K562 (cell line): ENCODE data around the gene F2RL2. TPM values are rescaled to one million over a fixed set of nuclear protein-coding genes. Genes with fewer than 3 reads are reported as not detected.

Experiments
- ATAC-seq: fragments of 200-7000 bp; cut with Tn5 transposase; 3 replicates; pipeline ENCODE4 v1.9.1; 2020; ENCODE audit warnings: moderate library complexity
- BruUV-seq: library from RNA; stranded (reverse); fragments of 400-500 nt; replicated peaks from 2 replicates; lab custom pipeline; 2021; lab: Mats Ljungman, UMichigan
- CTCF ChIA-PET: fragments of 300-600 bp; formaldehyde crosslinking; extraction: SDS; loops from one replicate; lab custom pipeline; 2021; ENCODE audit warnings: low intra/inter-chr PET ratio; lab: Yijun Ruan, JAX
- POLR2A ChIA-PET: fragments of 300-600, 350-650 bp; sonication (Branson Sonifier 250); formaldehyde crosslinking; extraction: SDS; loops from one replicate; lab custom pipeline; 2021; ENCODE audit warnings: antibody characterized with exemption, inconsistent platforms; lab: Yijun Ruan, JAX
- DNase-seq, 4 experiments: peaks; one replicate each; pipeline versions ENCODE4 v3.0.0 to v3.0.0-alpha.2; 2011 to 2018; ENCODE audit warnings: low spot score in 3 of 4, mixed read lengths in 3 of 4; ENCODE audit errors: extremely low read depth in 1 of 4
- FAIRE-seq: peaks from 2 replicates; lab custom pipeline; 2011; peaks lifted over from hg19 to GRCh38; lab: Jason Lieb, UNC
- H2AFZ ChIP-seq: 2 replicates; pipeline ENCODE4 v1.6.0; 2011; ENCODE audit warnings: low read depth, low read length, control low read depth, inconsistent platforms
- H3K27ac ChIP-seq: fragments of 200-600 bp; 3 replicates; pipeline ENCODE4 v1.8.0; 2011; ENCODE audit warnings: low read depth, mild to moderate bottlenecking, control low read depth, inconsistent platforms, low read length, moderate library complexity, mixed read lengths; ENCODE audit errors: extremely low read depth
- H3K27me3 ChIP-seq, 2 experiments: fragments of 300-600 bp in 1 of 2; 2 replicates in 1 of 2; 3 replicates in 1 of 2; pipeline versions ENCODE4 v1.6.0 to v1.8.0; 2011; ENCODE audit warnings: inconsistent platforms in 2 of 2, low read length in 2 of 2, mild to moderate bottlenecking in 1 of 2, mixed read lengths in 1 of 2, moderate library complexity in 1 of 2; ENCODE audit not compliant: control insufficient read depth in 2 of 2, insufficient read depth in 2 of 2
- H3K36me3 ChIP-seq: fragments of 300-600 bp; 3 replicates; pipeline ENCODE4 v1.8.0; 2011; ENCODE audit warnings: mild to moderate bottlenecking, low read length, inconsistent platforms; ENCODE audit not compliant: control insufficient read depth, insufficient read depth
- H3K4me1 ChIP-seq, 2 experiments: fragments of 200-600 bp in 1 of 2; replicated peaks in 1 of 2; 2 replicates in 1 of 2; 3 replicates in 1 of 2; pipeline versions ENCODE4 v1.5.1 to v1.8.0; 2011; ENCODE audit warnings: inconsistent platforms in 2 of 2, low read length in 2 of 2, mild to moderate bottlenecking in 1 of 2, mixed read lengths in 1 of 2, moderate library complexity in 1 of 2; ENCODE audit not compliant: control insufficient read depth in 2 of 2, insufficient read depth in 2 of 2
- H3K4me2 ChIP-seq: 2 replicates; pipeline ENCODE4 v1.6.1; 2011; ENCODE audit warnings: low read length, control low read depth, inconsistent platforms, mixed read lengths; ENCODE audit not compliant: insufficient read depth
- H3K4me3 ChIP-seq: fragments of 200-600 bp; sonication (generic), shearing (Covaris generic); 2 replicates; pipeline ENCODE4 v1.5.1; 2016; ENCODE audit warnings: control low read depth, inconsistent platforms
- H3K79me2 ChIP-seq: fragments of 200-600 bp; 3 replicates; pipeline ENCODE4 v1.8.0; 2011; ENCODE audit warnings: low read length, inconsistent platforms; ENCODE audit not compliant: control insufficient read depth, insufficient read depth
- H3K9ac ChIP-seq, 2 experiments: 2 replicates each; pipeline versions ENCODE4 v1.6.0 to v1.6.1; 2011; ENCODE audit warnings: low read depth in 2 of 2, low read length in 2 of 2, control low read depth in 1 of 2, inconsistent platforms in 1 of 2, mild to moderate bottlenecking in 1 of 2, mixed read lengths in 1 of 2; ENCODE audit not compliant: insufficient read depth in 1 of 2
- H3K9me1 ChIP-seq: one replicate; pipeline ENCODE4 v1.6.0; 2011; ENCODE audit warnings: inconsistent platforms, mild to moderate bottlenecking, low read length, moderate library complexity; ENCODE audit not compliant: control insufficient read depth, insufficient read depth
- H3K9me3 ChIP-seq: replicated peaks from 2 replicates; pipeline ENCODE4 v1.5.1; 2011; ENCODE audit warnings: low read depth, low read length, inconsistent platforms; ENCODE audit not compliant: control insufficient read depth, insufficient read depth
- H4K20me1 ChIP-seq: replicated peaks from 2 replicates; pipeline ENCODE4 v1.6.1; 2011; ENCODE audit warnings: low read length, inconsistent platforms, mixed read lengths; ENCODE audit not compliant: control insufficient read depth, insufficient read depth
- GABPA ChIP-seq: fragments of 200-800 bp; sonication (Bioruptor generic); conservative IDR thresholded peaks from 2 replicates; pipeline ENCODE4 v1.6.1; 2016; ENCODE audit warnings: low read depth, missing genetic modification characterization, missing compliant biosample characterization
- POLR2A ChIP-seq: fragments of 450-650 bp; conservative IDR thresholded peaks from 2 replicates; pipeline ENCODE4 v1.6.1; 2016
- SRSF7 ChIP-seq: fragments of 200-400 bp; formaldehyde crosslinking; optimal IDR thresholded peaks from 2 replicates; pipeline ENCODE3; 2017; ENCODE audit warnings: mild to moderate bottlenecking, low read depth, low read length
- ZNF507 ChIP-seq: conservative IDR thresholded peaks from 2 replicates; pipeline ENCODE4 v1.6.1; 2017; ENCODE audit warnings: missing genetic modification characterization, missing compliant biosample characterization
- ZNF589 ChIP-seq: fragments of 200-800 bp; sonication (Bioruptor generic); IDR thresholded peaks from 2 replicates; pipeline ENCODE4 v1.6.1; 2016; ENCODE audit warnings: low read depth, missing genetic modification characterization, missing compliant biosample characterization
- WGBS: fragments of 100-300 bp; shearing (Covaris generic); methylation state at CpG from one replicate; pipeline ENCODE4 v1.1.6; 2016; ENCODE audit warnings: low coverage, mixed read lengths; ENCODE audit not compliant: insufficient coverage; ENCODE audit errors: missing lambda C conversion rate; 5-methylcytosine and 5-hydroxymethylcytosine counted together
- in situ Hi-C: fragments of 300-500 bp; cut with MboI; formaldehyde crosslinking; loops from 4 replicates; pipeline ENCODE4 v1.15.0; 2018; ENCODE audit warnings: inconsistent platforms, mixed read lengths
- intact Hi-C: fragments of 100-400 bp; cut with micrococcal nuclease; formaldehyde crosslinking; loops from 2 replicates; pipeline ENCODE4 v1.14.2; 2022
- polyA plus RNA-seq, 8 experiments: library from polyadenylated mRNA; depleted of rRNA in 4 of 8; stranded (reverse) in 5 of 8; unstranded in 3 of 8; fragments of >200 nt; fragmentation: Nextera tagmentation in 2 of 8; fragmentation: Illumina TruSeq in 1 of 8; extraction: Ambion mirVana in 2 of 8; extraction: Trizol in 1 of 8; gene quantifications; 2 replicates each; pipeline versions ENCODE4 v1.2.1 to v1.2.3, GENCODE V29; 2011 to 2014; ENCODE audit warnings: inconsistent platforms in 1 of 8, missing spikeins in 1 of 8
- total RNA-seq, 7 experiments: library from RNA; depleted of rRNA in 6 of 7; stranded (reverse); fragments of >200 nt in 6 of 7; fragmentation: Illumina TruSeq in 2 of 7; extraction: Trizol in 2 of 7; gene quantifications; 2 replicates each; pipeline versions ENCODE4 v1.2.1 to v1.2.3, GENCODE V29; 2011 to 2021; ENCODE audit warnings: low replicate concordance in 1 of 7
- TF ChIP-seq, protein P1 (sequence below): fragments of 250-450 bp; sonication (Bioruptor Pico); IDR thresholded peaks from 2 replicates; pipeline ENCODE4 v1.5.0; 2022; ENCODE audit warnings: mild to moderate bottlenecking

The F2RL2 gene
- total and polyA plus RNA-seq, 9 of the 15 experiments (the other 6 are each of a cell fraction or from before 2014, with no cell fraction given) = 0.03 to 0.12 (median 0.06) TPM; not detected in 3

DNA sequence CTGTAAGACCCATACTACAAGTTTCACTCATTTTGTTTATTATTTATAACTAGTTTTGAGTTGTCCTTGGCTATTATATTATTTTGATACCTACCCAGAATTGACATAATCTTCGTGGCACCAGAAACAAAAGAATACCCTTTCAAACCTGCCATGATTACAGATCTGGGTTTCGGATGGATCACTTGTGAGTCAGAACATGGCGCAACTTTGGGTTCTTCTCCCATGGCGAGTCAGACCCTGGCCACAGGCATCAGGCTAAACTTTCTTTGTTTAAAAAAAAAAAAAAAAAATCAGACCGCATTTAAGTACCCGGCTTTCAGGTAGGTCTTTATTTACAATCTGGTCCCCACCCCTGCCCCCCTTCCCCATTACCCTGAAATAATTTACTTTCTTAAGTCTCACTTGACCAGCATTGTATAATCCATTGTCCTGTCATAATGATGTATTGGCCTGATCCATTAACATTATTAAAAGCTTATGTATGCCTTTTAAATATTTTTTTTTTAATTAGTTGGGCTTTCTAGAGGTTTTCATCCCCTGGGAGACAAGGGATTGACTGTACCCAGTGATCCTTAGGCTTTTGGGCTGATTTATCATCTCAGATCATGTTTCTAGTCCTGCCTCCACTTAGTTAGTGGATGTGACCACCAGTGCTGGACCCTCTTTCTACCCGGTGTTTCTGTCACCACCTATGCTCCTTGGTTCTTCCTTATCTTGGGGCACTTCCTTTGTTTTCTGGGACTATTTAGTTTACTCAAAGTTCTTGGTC lies 43.9 kb downstream of the F2RL2 start:
- no peaks in the 10 kb centered on the region for H3K79me2 ChIP-seq
- ChIA-PET CTCF (no interaction called here), POLR2A (no interaction called here)
- DNase-seq (no peak), FAIRE-seq (no peak), ATAC-seq (no peak)
- 68% methylated on average over 7 of the region's 7 CpGs for WGBS
- intact Hi-C loops = no loop called here
- BruUV-seq = no TSS peak
- H3K36me3 ChIP-seq = no peaks in the 10 kb centered on the region
- no peaks in the 10 kb centered on the region for H3K27me3 ChIP-seq
- no peak overlapping the region for H2AFZ ChIP-seq
- TF ChIP-seq ZNF589 (CRISPR knock-in tag) (no peak), SRSF7 (no peak), GABPA (no peak), POLR2A (no peak), ZNF507 (tag) (no peak)
- TF ChIP-seq, protein P1, sequence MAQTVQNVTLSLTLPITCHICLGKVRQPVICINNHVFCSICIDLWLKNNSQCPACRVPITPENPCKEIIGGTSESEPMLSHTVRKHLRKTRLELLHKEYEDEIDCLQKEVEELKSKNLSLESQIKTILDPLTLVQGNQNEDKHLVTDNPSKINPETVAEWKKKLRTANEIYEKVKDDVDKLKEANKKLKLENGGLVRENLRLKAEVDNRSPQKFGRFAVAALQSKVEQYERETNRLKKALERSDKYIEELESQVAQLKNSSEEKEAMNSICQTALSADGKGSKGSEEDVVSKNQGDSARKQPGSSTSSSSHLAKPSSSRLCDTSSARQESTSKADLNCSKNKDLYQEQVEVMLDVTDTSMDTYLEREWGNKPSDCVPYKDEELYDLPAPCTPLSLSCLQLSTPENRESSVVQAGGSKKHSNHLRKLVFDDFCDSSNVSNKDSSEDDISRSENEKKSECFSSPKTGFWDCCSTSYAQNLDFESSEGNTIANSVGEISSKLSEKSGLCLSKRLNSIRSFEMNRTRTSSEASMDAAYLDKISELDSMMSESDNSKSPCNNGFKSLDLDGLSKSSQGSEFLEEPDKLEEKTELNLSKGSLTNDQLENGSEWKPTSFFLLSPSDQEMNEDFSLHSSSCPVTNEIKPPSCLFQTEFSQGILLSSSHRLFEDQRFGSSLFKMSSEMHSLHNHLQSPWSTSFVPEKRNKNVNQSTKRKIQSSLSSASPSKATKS = no peak
- TF ChIP-seq, all 486 proteins: peak for 0
- Histone ChIP-seq H3K27ac (no peak overlapping the region), H3K9ac (no peak overlapping the region), H3K9me1 (no peaks in the 10 kb centered on the region), H4K20me1 (no peaks in the 10 kb centered on the region), H3K4me3 (no peak overlapping the region), H3K4me1 (peaks cover 3 to 15% of the 10 kb centered on the region in 2 experiments; a peak in 4 of 5 replicates), H3K4me2 (no peak overlapping the region), H3K9me3 (no peaks in the 10 kb centered on the region)
- in situ Hi-C loops = no loop called here
